GM04503 (cell line): Measurements from ENCODE around the gene DCAF15.
A peak's percentile ranks its signal among the peaks of the same experiment; 100 is the strongest.

Experiments
- DNase-seq: peaks from one replicate; pipeline ENCODE4 v3.0.0-alpha.2; 2012; ENCODE audit warnings: low read depth

DCAF15 gene

DNA sequence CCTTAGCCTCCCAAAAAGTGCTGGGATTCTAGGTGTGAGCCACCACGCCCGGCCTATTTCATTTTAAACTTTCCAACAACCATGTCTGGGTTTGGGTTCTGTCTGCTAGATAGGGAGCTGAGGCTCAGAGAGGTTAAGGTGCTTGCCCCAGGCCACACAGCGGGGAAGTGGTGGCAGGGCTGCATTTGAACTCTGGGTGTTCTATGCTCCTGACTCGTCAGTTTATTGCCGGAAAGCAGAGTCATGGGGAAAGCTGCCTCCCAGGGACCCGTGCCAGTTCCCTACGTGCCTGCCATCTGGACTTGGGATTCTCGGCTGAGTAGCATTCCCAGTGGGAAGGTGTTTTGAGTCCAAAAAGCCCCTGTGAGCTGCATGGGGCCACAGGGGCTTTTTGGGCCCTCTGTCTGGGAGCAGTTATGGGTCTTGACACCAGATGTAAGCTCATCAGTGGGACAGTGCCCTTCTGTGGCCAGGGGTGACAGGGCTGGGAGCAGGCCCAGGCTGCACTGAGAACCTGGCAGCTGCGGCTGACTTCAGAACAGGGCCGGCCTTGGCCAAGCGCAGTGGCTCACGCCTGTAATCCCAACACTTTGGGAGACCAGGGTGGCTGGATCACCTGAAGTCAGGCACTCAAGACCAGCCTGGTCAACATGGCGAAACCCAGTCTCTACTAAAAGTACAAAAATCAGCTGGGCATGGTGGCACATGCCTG is 42.9 kb downstream of the DCAF15 start:
- no peak for DNase-seq

DNA sequence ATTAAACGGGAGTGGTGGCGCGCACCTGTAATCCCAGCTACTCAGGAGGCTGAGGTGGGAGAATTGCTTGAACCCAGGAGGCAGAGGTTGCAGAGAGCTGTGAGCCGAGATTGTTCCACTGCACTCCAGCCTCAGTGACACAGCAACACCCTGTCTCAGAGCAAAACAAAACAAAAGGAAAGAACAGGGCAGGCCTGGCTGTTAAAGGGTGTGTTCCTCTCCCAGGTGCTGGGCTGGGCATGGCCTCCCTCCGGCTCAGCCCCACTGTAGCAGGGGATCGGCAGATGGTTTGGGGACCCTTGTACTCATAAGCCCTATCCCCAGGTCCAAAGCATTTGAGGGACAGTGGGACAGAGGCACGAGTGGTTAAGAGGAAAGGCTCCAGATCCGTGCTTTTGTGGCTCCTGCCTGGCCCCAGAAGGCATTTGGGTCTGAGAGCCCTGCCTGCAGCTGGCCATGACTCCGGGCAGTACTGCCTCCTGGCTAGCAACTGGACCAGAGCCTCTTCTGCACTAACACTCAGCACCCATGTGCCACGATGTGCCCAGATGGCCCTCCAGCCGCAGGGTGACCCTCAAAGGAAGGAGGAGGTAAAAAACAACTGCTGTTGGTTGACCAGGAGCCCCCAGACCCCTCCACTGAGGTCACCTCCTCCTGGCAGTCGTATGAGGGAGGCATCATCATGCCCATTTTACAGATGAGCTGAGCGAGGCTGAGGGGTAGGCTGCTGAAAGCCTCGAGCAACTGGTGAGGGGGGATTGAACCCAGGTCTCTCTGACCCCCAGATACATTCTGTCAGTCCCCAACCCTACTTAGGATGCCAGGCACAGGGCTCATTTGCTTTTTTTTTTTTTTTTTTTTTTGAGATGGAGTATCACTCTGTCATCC is 43.8 kb downstream of the DCAF15 start:
- no peak for DNase-seq

DNA sequence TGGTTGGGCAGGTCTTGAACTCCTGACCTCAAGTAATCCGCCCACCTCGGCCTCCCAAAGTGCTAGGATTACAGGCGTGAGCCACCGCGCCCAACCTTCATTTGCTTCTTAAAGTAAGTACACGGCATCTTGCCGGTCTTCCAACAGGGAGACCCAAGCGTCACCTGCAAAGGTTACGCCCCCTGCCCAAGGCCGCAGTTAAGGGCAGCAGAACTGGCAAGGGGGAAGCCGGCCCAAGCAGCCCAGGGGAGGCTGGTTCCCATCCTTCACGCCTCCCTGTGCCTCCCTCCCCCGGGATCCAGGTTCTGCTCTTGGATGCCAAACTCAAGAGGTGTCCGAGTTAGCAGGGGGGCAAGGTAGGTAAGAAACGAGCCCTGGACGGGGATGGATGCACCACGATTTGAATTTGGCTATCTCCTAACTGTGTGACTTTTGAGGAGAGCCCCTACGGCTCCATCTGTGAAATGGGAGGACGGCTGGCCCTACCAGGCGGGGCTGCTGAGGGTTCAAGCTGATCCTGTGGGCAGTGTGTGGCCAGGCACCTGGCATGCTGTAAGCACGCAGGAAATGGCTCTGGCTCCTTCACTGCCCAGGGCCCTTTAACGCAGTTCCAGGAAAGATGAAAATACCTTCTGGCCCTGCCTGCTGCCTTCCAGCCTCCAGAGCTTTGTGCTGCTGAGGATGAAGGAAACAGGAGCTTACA is 44.8 kb downstream of the DCAF15 start:
- no peak for DNase-seq

DNA sequence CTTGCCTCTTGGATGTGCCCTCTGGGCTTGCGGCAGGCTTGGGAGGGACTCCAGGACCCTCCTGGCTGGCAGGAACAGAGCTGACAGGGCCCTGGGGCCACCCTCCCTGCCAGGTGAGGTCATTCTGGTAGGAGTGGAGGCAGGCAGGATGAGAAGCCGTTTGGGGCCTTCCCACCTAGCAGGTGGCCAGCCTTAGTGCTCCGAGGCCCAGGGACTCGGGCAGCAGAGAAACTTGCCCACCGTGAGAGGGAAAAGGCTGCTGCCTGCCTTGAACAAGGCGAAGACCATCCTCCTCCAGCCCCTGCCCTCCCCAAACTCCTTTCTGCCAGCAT is 45.3 kb downstream of the DCAF15 start:
- no peak for DNase-seq

DNA sequence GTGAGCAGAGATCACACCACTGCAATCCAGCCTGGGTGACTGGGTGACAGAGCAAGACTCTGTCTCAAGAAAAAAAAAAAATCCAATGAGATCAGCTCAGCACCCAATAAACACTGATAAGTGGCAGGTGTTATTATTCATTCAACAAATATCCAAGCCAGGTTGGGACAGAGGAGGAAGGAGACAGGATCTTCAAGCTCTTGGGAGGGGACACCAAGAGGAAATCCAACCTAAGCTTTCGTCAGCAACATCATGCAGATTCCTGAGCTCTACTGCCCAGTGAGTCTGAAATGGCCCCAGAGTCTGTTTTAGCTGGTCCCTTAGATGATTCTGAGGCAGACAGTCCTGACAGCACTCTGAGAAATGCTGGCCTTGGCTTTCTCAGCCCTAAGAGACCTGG is 46.1 kb downstream of the DCAF15 start:
- no peak for DNase-seq

DNA sequence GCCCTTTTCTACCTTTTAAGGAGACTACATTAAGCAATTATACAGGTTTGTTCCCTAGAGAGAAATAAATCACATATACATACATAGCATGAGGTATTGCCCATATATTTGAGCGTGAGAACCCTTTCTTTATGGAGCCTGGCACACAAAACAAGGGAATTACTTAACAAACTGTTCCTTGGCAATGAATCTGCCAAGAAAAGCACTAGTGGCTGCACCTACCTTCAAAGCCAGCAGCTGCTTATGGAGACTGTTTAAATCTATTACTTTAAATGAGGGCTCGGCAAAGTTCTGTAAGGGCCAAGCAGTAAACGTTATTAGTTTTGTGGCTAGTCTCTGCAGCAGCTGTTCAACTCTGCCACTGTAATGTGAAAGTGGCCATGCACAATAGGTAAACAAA is 46.8 kb downstream of the DCAF15 start:
- no peak for DNase-seq

DNA sequence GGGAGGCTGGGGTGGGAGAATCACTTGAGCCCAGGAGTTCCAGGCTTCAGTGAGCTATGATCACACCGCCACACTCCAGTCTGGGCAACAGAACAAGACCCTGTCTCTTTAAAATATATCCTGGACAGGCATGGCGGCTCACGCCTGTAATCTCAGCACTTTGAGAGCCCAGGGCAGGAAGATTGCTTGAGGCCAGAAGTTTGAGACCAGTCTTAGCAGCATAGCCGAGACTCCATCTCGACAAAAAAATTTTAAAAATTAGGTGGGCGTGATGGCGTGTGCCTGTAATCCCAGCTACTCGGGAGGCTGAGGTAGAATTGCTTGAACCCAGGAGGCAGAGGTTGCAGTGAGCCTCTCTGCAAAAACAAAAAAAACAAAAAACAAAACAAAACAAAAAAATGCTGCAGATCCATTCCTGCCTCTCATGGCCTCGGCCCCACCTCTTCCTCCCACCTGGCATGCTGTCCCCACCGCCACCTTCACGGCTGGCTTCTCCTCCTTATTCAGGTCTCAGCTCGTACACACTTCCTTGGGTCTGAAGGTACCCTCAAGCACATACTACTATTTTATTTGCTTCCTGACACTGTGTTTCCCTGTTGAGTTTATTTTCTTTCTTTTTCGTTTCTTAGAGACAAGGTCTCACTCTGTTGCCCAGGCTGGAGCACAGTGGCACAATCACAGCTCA is 48.5 kb downstream of the DCAF15 start:
- no peak for DNase-seq

DNA sequence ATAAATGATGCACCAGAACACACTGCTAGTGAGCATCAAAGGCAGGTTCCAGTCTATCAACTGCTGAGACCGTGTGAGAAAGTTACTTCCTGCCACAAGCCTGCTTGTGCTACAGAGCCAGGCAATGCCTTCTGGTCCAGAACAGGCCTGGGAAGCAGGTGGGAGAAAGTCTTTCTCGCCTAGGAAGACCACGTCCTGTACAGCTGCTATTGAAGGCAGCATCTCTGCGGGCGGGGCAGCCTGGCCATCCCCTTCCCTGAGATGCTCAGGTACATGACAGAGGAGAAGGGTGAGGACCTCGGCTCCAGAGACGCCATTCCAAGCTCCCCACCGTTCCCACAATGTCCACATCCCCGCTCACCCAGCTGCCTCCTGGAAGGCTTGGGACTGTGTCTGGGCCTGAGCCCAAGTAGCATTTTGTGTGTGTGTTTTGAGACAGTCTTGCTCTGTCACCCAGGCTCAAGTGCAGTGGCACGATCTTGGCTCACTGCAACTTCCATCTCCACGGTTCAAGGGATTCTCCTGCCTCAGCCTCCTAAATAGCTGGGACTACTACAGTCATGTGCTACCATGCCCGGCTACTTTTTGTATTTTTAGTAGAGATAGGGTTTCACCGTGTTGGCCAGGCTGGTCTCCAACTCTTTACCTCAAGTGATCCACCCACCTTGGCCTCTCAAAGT is 50.4 kb downstream of the DCAF15 start:
- DNase-seq: no peak

DNA sequence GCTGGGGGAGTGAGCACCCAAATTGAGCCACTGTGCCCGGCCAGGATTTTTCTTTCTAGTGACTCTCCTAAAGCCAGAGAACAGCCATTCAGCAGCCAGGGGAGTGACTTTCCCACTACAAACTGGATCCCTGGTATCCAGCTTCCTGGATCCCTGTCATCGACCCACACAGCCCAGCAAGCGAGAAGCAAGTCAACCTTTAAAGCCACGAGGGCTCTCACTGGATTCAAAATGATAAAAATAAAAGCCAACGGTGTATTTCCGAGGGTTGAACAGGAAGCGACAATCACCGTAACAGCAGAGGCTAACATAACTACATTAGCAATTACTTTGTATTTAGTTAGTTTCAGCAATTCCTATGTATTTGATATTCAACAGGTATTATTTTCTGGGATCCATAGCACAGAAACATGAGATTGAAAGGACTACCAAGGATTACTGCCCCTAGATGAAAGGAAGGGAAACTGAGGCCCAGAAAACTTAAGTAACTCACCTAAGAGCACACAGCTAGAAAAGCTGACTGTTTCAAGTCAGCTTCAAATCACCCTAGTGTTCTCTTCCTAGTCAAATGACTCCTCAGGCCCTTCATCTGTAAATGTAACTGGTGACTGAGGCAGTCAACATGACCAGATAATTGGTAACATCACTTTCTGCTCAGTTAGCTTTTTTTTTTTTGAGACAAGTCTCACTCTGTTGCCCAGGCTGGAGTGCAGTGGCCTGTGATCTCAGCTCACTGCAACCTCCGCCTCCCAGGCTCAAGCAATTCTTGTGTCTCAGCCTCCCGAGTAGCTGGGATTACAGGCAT is 51.1 kb downstream of the DCAF15 start:
- no peak for DNase-seq

DNA sequence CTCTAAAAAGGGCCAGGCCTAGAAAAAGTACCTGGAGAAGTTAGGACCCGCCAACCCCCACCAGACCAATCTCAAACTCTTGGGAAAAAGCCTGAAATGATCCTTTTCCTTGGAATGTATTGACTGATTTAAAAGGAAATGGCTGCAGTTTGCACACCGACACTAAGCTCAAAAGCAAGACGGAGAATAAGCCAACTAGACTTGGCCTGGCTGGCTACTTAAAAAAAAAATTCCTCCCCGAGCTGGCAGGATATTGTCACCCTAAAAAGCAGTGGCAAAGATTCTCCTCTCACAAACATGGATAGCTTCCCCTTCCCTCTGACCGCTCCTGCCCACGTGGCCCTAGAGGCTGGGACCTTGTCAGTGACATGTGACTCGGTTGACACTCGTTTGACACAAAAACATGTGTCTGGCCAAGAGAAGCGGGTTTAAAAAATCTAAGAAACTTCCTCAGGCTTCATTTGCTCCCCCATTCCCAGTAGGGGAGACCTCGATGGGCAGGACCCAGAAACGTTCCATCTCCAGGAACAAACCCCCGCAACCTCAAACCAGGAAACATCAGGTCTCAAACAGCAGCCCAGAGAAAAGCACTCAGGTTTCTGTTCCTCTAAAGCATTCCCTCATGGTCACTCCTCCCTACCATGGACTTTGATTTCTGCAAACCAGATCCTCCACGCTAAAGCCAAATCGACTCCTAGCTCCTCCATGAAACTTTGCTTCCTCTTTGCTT is 52.5 kb downstream of the DCAF15 start:
- no peak for DNase-seq

DNA sequence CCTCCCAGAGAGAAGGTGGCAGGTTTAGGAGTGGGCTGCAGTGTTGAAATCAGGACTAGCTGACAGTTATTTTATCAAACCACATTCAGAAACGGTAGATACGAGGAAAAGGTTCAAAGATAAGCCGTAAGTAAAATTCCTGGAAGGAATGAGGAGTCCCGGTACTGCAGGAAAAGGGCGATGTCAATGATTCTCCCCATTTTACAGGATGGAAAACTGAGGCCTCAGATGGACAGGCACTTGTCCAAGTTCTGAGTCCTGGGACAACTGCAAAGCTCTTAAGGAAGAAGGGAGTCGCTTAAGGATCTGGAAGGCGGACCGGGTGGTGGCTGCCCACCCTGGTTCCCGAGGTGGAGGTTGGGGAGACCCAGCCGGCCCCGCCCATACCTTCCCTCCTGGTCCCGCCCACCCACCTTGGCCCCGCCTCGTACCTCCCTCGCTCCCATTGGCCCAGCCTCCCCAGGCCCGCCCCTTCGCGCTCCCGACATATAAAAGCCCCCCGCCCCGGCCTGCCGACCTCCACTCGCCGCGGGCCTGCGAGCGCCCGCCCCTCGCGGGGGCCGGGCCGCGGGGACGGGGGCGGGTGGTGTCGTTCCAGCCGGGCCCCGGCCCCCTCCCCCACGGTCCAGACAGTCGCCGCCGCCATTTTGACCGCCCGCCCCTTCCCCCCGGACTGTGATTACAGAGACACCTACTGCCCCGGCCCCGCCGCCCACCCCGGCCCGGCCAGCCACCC is 53.2 kb downstream of the DCAF15 start:
- no peak for DNase-seq

DNA sequence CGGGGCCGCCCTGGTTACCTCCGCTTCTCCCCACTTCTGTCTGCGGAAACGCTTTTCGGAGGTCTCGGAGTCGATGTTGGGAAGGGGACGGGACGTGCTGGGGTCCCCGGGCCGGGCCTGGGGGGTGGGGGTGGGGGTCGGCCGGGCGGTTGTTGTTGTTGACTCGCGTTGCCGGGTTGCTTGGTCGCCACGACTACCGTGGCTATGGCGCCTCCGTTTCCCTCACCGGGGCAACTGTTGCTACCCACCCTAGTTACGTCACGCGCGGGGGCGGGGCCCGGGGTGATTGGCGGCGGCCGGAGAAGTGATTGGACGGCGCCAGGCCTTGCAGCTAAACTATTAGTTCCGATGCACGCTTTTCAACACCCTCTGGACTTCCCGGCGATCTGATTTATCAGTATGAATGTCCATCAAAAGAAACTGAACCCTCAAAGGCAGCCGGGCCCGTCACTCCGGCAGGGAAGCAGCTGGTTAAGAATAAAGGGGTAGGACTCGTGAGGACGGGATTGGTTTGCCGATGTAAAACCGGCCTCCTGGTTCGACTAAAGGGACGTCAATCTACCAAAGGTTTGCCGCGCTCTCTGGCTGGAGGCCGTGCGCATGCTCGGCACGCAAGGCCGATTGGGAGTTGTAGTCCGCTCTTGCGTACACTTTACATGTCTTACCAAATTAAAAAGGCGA is 53.9 kb downstream of the DCAF15 start, which contains the start of gene RFX1:
TSS of gene RFX1 (minus strand) at position 236 of the 681 bp plus-strand sequence. CDS start 12,477 bp downstream, outside the sequence.
- peak; percentile 100 for DNase-seq

DNA sequence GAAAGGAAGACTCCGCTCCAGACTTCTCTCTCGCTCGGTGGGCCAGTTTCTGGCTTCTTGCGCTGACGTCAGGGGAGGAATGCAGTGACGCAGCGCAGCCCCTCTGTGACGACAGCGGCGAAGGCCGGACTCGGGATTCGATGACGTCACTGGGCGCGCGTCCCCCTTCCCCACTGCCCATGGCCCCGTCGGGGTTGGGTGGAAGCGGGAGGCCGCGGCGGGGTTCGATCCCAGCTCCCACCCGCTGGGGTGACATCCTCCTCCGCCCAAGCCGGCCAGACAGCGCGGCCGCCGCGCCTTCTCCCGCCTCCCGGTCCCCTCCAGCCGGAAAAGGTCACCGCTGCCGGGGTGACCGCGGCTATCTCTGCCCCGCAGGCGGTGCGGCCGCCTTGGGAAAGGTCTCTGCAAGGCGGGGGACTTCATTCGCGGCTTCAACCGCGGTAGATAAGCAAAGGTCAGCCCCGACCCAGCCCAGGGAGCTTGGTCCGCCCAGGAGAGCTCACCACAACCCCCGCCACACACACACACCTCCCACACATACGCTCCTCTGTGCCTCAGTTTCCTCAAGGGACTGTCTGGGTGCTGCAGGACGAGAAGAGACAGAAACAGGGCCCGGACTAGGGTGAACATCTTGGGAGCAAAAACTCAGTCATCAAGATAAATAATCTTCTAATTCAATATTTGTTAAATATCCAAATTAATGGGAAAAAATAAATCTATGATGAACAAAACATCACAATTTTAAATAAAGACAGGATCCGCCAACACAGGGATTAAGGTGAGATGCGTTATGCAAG is 54.7 kb downstream of the DCAF15 start:
- no peak for DNase-seq
